SW480 (cell line): ENCODE measurements around the gene KRTDAP.
A peak's percentile ranks its signal among the peaks of the same experiment; 100 is the strongest.

Experiments
- DNase-seq: peaks from one replicate; pipeline ENCODE4 v3.0.0-alpha.2; 2016; ENCODE audit warnings: low spot score

The KRTDAP gene

GRCh38 chr19:35512831-35513627 is 22.8 kb upstream of the KRTDAP start:
- DNase-seq, result no peak

DNA sequence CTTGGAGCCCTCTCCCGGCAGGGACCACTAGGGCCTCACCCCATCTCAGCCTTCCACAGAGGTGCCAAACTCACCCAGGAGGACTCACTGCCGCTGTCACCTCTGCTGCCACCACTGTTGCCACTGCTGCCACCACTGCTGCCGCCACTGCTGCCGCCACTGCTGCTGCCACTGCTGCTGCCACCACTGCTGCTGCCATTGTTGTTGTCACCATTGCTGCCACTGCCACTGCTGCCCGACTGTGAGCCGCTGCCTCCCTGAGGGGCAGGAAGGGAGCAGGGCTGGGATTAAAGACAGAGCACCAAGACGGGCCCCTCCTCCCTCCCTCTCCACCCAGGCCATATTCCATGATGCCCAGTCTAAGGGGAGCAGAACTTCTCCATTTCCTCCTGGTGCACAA is 21.1 kb upstream of the KRTDAP start:
- DNase-seq, result no peak

DNA sequence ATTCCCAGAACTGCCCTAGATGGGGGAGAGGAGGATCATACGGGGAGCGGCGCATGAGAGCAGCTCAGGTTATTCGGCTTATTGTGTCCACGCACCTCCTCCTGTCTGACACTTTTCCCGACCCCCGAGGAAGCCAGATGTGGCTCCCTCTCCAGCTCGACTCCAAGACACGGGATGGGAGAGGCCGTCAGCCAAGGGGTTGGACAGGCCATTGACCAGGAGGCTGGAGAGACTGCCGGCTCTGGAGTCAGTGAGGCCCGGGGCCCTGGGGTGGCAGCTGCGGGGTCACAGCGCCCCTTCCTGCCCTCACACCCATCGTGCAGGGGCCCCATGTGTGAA is 20.3 kb upstream of the KRTDAP start:
- no peak for DNase-seq

- DNase-seq, result peak; percentile 96
These were observed 19.8 kb upstream of the KRTDAP start for GRCh38 chr19:35509861-35510625.

- DNase-seq, result peak; percentile 92
These were observed 18.9 kb upstream of the KRTDAP start for GRCh38 chr19:35509018-35509652.

DNA sequence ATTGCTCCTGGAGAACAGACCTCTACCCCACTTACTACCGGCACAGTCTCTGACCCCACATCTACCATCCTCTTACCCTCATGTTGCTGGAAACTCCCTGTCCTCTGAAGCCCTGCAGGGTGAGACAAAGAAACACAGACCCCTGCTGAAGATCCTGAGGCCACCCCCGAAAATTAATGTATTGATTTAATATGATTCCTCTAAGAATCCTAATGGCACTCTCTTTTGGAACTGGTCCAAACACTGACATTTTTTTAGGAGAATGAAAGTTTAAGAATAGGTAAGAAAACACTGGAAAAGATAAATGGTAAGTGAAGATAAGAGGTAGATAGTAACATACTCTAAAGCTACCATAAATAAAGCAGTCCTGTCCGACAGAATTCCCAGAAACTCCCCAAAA is 17.9 kb upstream of the KRTDAP start:
- DNase-seq, result no peak

DNA sequence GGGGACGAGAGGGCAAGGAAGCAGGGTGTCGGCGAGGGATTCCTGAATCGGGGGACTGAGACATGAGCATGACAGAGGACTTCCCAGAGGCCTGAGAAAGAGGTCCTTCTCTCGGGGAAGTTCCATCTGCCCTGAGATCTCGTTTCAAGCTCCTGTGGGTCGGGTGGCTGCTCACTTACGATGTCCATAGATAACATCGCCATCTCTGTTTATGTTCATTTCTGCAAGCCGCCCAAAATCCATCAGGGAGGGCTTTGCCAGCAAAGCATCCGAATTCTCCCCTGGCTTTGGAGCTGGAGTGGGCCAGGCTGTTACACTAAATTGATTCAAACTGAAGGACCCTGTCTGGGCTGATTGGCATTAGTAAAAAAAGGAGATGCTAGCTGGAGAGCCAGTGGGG is 17.3 kb upstream of the KRTDAP start:
- DNase-seq, result no peak

- no peak for DNase-seq
These were observed 15.7 kb upstream of the KRTDAP start for GRCh38 chr19:35506011-35506410.

DNA sequence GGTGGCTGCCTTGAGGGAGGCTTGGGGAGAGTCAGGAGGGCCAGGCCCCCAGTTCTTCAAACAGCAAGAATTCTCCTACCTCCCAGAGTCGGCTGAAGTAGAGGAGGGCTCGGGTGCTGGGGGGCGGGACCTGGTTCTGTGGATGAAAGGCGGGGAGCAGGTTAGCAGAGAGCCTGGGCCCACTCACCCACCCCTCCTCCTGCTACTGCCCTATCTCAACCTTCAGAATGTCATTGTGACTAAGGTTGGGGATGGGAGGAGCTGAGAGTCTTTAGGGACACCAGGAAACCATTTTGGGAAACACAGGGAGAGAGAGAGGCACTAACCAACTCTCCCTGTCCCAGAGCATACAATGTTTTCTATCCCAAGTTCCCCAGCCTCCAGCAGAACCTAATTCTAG is 12.5 kb upstream of the KRTDAP start:
- DNase-seq, result no peak

DNA sequence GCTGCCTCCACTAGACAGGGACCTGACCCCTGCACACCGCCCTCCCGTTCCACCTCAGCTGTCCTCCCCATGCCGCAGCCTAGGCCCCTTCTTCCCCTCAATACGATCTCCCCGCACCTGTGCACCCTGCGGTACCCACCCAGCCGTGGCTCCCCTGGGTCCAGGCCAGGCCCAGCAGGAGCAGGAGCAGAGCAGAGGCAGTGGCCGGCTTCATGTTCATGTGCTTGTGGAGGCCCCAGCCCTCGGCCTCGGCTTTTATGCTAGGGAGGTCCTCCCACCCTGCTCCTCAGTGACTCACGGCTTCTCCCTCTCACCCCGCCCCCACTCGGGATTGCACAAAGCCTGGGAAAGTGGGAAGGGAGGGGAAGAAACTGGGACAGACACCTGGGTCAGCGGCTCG is 11.4 kb upstream of the KRTDAP start:
- DNase-seq, result no peak

GRCh38 chr19:35500611-35501010 is 10.3 kb upstream of the KRTDAP start:
- DNase-seq, result no peak

GRCh38 chr19:35498984-35499527 is 8.8 kb upstream of the KRTDAP start:
- DNase-seq, result no peak

- no peak for DNase-seq
These were observed 8.0 kb upstream of the KRTDAP start for GRCh38 chr19:35498220-35498619.

DNA sequence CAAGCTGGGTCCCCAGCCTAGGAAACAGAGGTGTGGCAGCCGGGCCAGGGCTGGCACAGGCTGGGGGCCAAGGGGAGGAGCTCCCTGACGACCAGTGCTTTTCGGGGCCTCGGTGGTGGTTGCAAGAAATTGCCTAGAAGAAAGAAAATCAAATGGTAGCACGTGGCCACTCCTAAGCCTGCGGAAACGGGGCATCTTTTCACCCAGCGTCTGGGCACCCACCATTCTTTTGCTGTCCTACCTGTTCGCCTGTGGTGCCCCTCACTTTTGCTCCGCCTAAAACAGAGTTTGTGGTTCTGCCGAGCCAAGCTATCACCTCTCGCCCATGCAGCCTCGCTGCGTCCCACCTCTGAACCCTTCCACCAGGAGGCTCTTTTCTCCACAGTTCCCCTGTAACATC is 7.1 kb upstream of the KRTDAP start:
- no peak for DNase-seq

DNA sequence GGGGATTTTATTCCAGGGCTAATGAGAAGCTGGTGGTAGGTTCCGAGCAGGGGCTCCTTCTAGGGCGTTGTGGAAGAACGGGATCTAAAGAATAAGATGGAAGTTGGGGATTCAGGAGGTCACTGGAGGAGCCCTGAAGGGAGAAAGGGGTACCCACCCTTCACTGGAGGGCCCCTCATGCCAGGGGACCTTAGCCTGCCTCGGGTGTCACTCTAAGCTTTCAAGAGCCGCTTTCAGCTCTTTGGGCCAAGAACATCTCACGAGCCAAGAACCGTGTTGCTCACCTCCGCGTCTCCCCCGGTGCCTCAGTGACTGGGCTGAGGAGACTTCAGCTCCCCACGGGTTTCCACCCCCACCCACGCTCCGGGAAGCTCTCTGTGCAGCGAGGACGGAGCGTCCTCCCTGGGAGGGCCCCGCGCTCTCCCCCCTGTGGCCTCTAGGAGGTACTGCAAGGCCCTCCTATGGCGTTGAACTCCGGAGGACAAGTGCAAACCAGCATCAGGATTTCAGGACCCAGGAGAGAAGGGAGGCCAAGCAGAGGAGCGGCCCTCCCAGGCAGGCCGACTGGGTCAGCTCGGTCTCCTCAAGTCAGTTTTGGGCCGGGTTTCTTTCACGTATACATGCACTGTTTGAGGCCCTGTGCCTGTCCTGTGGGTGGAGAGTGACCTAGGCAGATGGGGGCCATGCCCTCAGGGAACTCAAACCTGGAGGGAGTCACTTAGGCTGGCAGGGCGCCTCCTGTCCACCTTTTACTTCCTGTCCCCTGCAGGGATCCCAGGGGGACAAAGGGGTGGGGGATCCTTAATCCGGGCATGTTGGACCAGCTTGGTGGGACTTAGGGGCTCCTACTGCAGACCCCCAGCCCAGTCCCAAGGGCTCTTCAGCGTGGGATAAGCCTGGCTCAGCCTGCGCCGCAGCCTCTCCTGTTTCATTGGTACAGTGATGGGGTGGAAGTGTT is 5.1 kb upstream of the KRTDAP start:
- peak; percentile 77 for DNase-seq

GRCh38 chr19:35493971-35494370 is 3.7 kb upstream of the KRTDAP start:
- DNase-seq, result no peak

GRCh38 chr19:35491836-35492360 is 1.6 kb upstream of the KRTDAP start:
- DNase-seq, result no peak

DNA sequence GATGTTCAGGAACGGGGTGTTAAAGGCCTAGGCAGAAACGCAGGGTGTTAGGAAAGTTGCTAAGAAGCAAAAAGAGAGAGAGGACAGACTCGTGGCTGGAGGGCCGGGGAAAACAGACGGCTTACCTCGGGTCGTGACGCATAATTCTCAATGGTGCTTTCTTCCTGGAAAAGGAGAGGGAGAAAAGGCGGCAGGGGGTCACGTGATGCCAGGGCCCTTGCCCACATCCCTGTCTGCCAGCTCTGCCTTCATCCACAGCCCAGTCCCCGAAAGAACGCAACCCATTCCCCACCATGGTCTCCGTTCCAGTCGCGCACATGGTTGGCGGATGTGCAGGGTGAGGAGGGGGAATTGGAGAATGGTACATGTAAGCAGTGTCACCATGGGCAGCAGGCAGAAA is 1.6 kb downstream of the KRTDAP start:
- no peak for DNase-seq

DNA sequence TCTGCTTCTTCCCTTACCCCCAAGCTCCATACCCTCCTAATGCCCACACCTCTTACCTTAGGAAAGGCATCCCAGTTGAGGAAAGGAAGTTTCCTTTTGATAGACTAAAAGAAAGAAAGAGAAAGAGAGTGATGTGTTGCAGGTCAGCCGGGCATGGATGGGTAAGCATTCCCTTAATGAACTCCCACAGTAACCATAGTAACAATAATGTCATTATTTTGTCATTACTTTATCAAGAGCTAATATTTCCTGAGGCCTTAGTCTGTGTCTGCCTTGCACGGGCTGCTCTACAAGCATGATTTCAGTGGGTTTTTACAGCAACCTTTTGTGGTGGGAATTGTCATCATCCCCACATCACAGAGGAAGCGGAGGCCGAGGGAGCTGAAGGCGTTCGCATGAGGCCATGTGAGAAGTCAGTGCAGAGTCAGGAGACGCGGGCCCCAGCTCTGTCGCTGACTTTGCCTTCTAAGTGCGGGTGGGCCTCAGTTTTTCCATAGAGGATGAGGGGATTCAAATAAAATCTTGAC is 2.5 kb downstream of the KRTDAP start:
- DNase-seq, result no peak

GRCh38 chr19:35486268-35486708 is 4.0 kb downstream of the KRTDAP start:
- DNase-seq, result no peak
